Thymus (tissue), 11 donors: ENCODE measurements around the gene KCNJ8. TPM values are rescaled to one million over a fixed set of nuclear protein-coding genes. Genes with fewer than 3 reads are reported as not detected.
"Not testable (repeated sequence)": the region's sequence is repeated elsewhere in the genome, so short reads cannot be mapped to it uniquely, and the experiment has no call there.

Experiments used
- DNase-seq, 9 donors: peaks; one replicate each; pipeline ENCODE4 v3.0.0-alpha.2; 2013; ENCODE audit warnings: low spot score in 9 of 9, low read depth in 6 of 9, missing footprints in 1 of 9
- H3K27ac ChIP-seq, 2 donors: one replicate each; pipeline ENCODE4 v1.5.1; 2013; ENCODE audit warnings: control low read depth in 1 of 2, low read depth in 1 of 2, low read length in 1 of 2, mild to moderate bottlenecking in 1 of 2, moderate library complexity in 1 of 2
- H3K27me3 ChIP-seq, 2 donors: one replicate each; pipeline ENCODE4 v1.5.1; 2013; ENCODE audit warnings: low read length in 1 of 2; ENCODE audit not compliant: control insufficient read depth in 2 of 2, insufficient read depth in 1 of 2
- H3K36me3 ChIP-seq, 2 donors: one replicate each; pipeline ENCODE4 v1.5.1; 2013; ENCODE audit warnings: low read length in 1 of 2, mild to moderate bottlenecking in 1 of 2, moderate library complexity in 1 of 2; ENCODE audit not compliant: control insufficient read depth in 2 of 2, insufficient read depth in 2 of 2
- H3K4me1 ChIP-seq, 2 donors: one replicate each; pipeline ENCODE4 v1.5.1; 2013; ENCODE audit warnings: low read length in 2 of 2; ENCODE audit not compliant: control insufficient read depth in 2 of 2, insufficient read depth in 2 of 2
- H3K4me3 ChIP-seq, 2 donors: one replicate each; pipeline ENCODE4 v1.5.1; 2013; ENCODE audit warnings: low read length in 2 of 2, control low read depth in 1 of 2, mild to moderate bottlenecking in 1 of 2
- H3K9me3 ChIP-seq, 2 donors: one replicate each; pipeline ENCODE4 v1.5.1; 2013; ENCODE audit warnings: low read length in 1 of 2, mild to moderate bottlenecking in 1 of 2; ENCODE audit not compliant: control insufficient read depth in 2 of 2, insufficient read depth in 1 of 2
- WGBS: extraction: QIAGEN DNeasy Blood & Tissue Kit; methylation state at CpG from one replicate; pipeline ENCODE4 v1.1.7; 2013; 5-methylcytosine and 5-hydroxymethylcytosine counted together
- polyA plus RNA-seq: library from polyadenylated mRNA; stranded (reverse); fragments of 200-250 nt; gene quantifications from one replicate; pipeline ENCODE4 v1.2.3, GENCODE V29; 2013
- total RNA-seq: library from RNA; stranded (reverse); fragments of 120-200 nt; gene quantifications from one replicate; pipeline ENCODE4 v1.2.4, GENCODE V29; 2013
- donor health status: healthy.

Gene KCNJ8
- total and polyA plus RNA-seq, 2 donors, result 3.5 to 5.2 TPM

GRCh38 chr12:21794807-21795595 lies 20.5 kb upstream of the KCNJ8 start:
- H3K27ac ChIP-seq, H3K27me3 ChIP-seq, H3K9me3 ChIP-seq, H3K36me3 ChIP-seq, DNase-seq, H3K4me3 ChIP-seq, H3K4me1 ChIP-seq: not testable (repeated sequence)
- WGBS, result 90% methylated on average over 8 of the region's 8 CpGs

- H3K27ac ChIP-seq, H3K27me3 ChIP-seq, H3K36me3 ChIP-seq, H3K4me1 ChIP-seq, H3K9me3 ChIP-seq, H3K4me3 ChIP-seq, DNase-seq: not testable (repeated sequence)
- 89% methylated on average over 4 of the region's 4 CpGs for WGBS
Measured at GRCh38 chr12:21789687-21790086, 15.2 kb upstream of the KCNJ8 start.

GRCh38 chr12:21788089-21788983 lies 13.8 kb upstream of the KCNJ8 start:
- Histone ChIP-seq H3K4me1 (no peaks in the 10 kb centered on the region), H3K4me3 (no peak overlapping the region), H3K27me3 (no peaks in the 10 kb centered on the region), H3K9me3 (no peaks in the 10 kb centered on the region), H3K27ac (no peak overlapping the region), H3K36me3 (no peaks in the 10 kb centered on the region)
- DNase-seq, result no peak
- 91% methylated on average over 7 of the region's 7 CpGs for WGBS

GRCh38 chr12:21786041-21786531 lies 11.6 kb upstream of the KCNJ8 start:
- no peak overlapping the region for H3K4me3 ChIP-seq
- 94% methylated on average over 3 of the region's 3 CpGs for WGBS
- no peaks in the 10 kb centered on the region for H3K36me3 ChIP-seq
- H3K27me3 ChIP-seq, result no peaks in the 10 kb centered on the region
- H3K9me3 ChIP-seq, result no peaks in the 10 kb centered on the region
- H3K4me1 ChIP-seq, result no peaks in the 10 kb centered on the region
- no peak for DNase-seq
- H3K27ac ChIP-seq, result no peak overlapping the region

- not testable (repeated sequence) for H3K9me3 ChIP-seq, H3K4me1 ChIP-seq, H3K36me3 ChIP-seq, DNase-seq, H3K4me3 ChIP-seq, H3K27me3 ChIP-seq, H3K27ac ChIP-seq
- 96% methylated on average over 3 of the region's 3 CpGs for WGBS
Measured at GRCh38 chr12:21782723-21783122, 8.2 kb upstream of the KCNJ8 start.

- 95% methylated on average over 3 of the region's 3 CpGs for WGBS
Measured at GRCh38 chr12:21780786-21781185, 6.3 kb upstream of the KCNJ8 start.

GRCh38 chr12:21776175-21776574 lies 1.7 kb upstream of the KCNJ8 start:
- 94% methylated on average over 3 of the region's 3 CpGs for WGBS
- no peak for DNase-seq
- no peaks in the 10 kb centered on the region for H3K4me1 ChIP-seq
- no peak overlapping the region for H3K27ac ChIP-seq
- H3K36me3 ChIP-seq, result no peaks in the 10 kb centered on the region
- H3K4me3 ChIP-seq, result no peak overlapping the region
- no peaks in the 10 kb centered on the region for H3K9me3 ChIP-seq
- H3K27me3 ChIP-seq, result peaks cover 21 to 44% of the 10 kb centered on the region in 2 donors

More at GRCh38 chr12:21780786-21781185, 6.3 kb upstream of the KCNJ8 start:
- Histone ChIP-seq H3K27ac (no peak overlapping the region), H3K4me3 (no peak overlapping the region), H3K27me3 (peaks cover 6 to 10% of the 10 kb centered on the region in 2 donors), H3K36me3 (no peaks in the 10 kb centered on the region), H3K9me3 (no peaks in the 10 kb centered on the region), H3K4me1 (no peaks in the 10 kb centered on the region)
- no peak for DNase-seq

- H3K9me3 ChIP-seq, result no peaks in the 10 kb centered on the region
- 33% methylated on average over 14 of the region's 14 CpGs for WGBS
- H3K27me3 ChIP-seq, result peaks cover 21 to 45% of the 10 kb centered on the region in 2 donors
- H3K4me3 ChIP-seq, result no peak overlapping the region
- H3K4me1 ChIP-seq, result no peaks in the 10 kb centered on the region
- no peak for DNase-seq
- no peaks in the 10 kb centered on the region for H3K36me3 ChIP-seq
- H3K27ac ChIP-seq, result no peak overlapping the region
Measured at GRCh38 chr12:21775133-21775820, 771 bp upstream of the KCNJ8 start.
